CD4-positive, alpha-beta T cell treated with Interleukin-15 for 1 hour (primary cell): Measurements from ENCODE around the gene SMAD3.

ENCODE experiments used
- DNase-seq: peaks from one replicate; pipeline ENCODE4 v3.0.0-alpha.2; 2020

SMAD3 gene

GRCh38 chr15:67098768-67099282 is 33.4 kb downstream of the SMAD3 start:
- DNase-seq = no peak

- DNase-seq = no peak
These were observed 34.9 kb downstream of the SMAD3 start for GRCh38 chr15:67100124-67100791.

GRCh38 chr15:67100801-67101581 is 35.6 kb downstream of the SMAD3 start:
- DNase-seq = peak; percentile 29

- peak; percentile 47 for DNase-seq
These were observed 36.7 kb downstream of the SMAD3 start for GRCh38 chr15:67101911-67102598.

GRCh38 chr15:67102599-67102929 is 37.2 kb downstream of the SMAD3 start:
- DNase-seq = no peak

GRCh38 chr15:67103021-67103420 is 37.6 kb downstream of the SMAD3 start:
- no peak for DNase-seq

- DNase-seq = no peak
These were observed 38.0 kb downstream of the SMAD3 start for GRCh38 chr15:67103432-67103831.

GRCh38 chr15:67103869-67104268 is 38.5 kb downstream of the SMAD3 start:
- no peak for DNase-seq

GRCh38 chr15:67104510-67104909 is 39.1 kb downstream of the SMAD3 start:
- DNase-seq = no peak

GRCh38 chr15:67105065-67105951 is 39.9 kb downstream of the SMAD3 start:
- DNase-seq = no peak

- DNase-seq = no peak
These were observed 40.8 kb downstream of the SMAD3 start for GRCh38 chr15:67105991-67106763.

GRCh38 chr15:67106764-67107013 is 41.3 kb downstream of the SMAD3 start:
- no peak for DNase-seq

GRCh38 chr15:67107014-67107812 is 41.8 kb downstream of the SMAD3 start:
- DNase-seq = peak; percentile 37

- DNase-seq = peak; percentile 23
These were observed 42.9 kb downstream of the SMAD3 start for GRCh38 chr15:67108122-67108961.

- peak; percentile 87 for DNase-seq
These were observed 44.0 kb downstream of the SMAD3 start for GRCh38 chr15:67109141-67110034.

GRCh38 chr15:67110361-67110781 is 45.0 kb downstream of the SMAD3 start:
- peak; percentile 63 for DNase-seq

GRCh38 chr15:67110958-67111864 is 45.8 kb downstream of the SMAD3 start:
- DNase-seq = peak; percentile 41

GRCh38 chr15:67114046-67114445 is 48.6 kb downstream of the SMAD3 start:
- DNase-seq = no peak
